GM21381 (cell line): ENCODE data around the gene NIPBL.
"Not testable (repeated sequence)": the region's sequence is repeated elsewhere in the genome, so short reads cannot be mapped to it uniquely, and the experiment has no call there.

Experiments used
- ATAC-seq: cut with Tn5 transposase; IDR thresholded peaks from one replicate; pipeline ENCODE4 v1.9.1; 2021; ENCODE audit warnings: mild to moderate bottlenecking, moderate library complexity; ENCODE audit not compliant: unreplicated experiment

NIPBL gene

GRCh38 chr5:36944607-36945225 lies 68.1 kb downstream of the NIPBL start:
- no peak for ATAC-seq

GRCh38 chr5:36945687-36946086 lies 69.1 kb downstream of the NIPBL start:
- no peak for ATAC-seq

- no peak for ATAC-seq
These were observed 69.5 kb downstream of the NIPBL start for GRCh38 chr5:36946101-36946500.

- no peak for ATAC-seq
These were observed 71.5 kb downstream of the NIPBL start for GRCh38 chr5:36948041-36948440.

- no peak for ATAC-seq
These were observed 72.1 kb downstream of the NIPBL start for GRCh38 chr5:36948650-36949049.

- no peak for ATAC-seq
These were observed 73.0 kb downstream of the NIPBL start for GRCh38 chr5:36949593-36949992.

GRCh38 chr5:36950586-36951457 lies 74.3 kb downstream of the NIPBL start:
- no peak for ATAC-seq

- no peak for ATAC-seq
These were observed 76.5 kb downstream of the NIPBL start for GRCh38 chr5:36953043-36953442.

GRCh38 chr5:36957953-36958537 lies 81.5 kb downstream of the NIPBL start:
- ATAC-seq, result no peak

- no peak for ATAC-seq
These were observed 82.0 kb downstream of the NIPBL start for GRCh38 chr5:36958612-36959011.

GRCh38 chr5:36965179-36965578 lies 88.6 kb downstream of the NIPBL start:
- ATAC-seq, result no peak

- ATAC-seq, result no peak
These were observed 93.3 kb downstream of the NIPBL start for GRCh38 chr5:36969700-36970395.

- no peak for ATAC-seq
These were observed 101.6 kb downstream of the NIPBL start for GRCh38 chr5:36978196-36978595.

- no peak for ATAC-seq
These were observed 105.6 kb downstream of the NIPBL start for GRCh38 chr5:36982146-36982545.

GRCh38 chr5:36985387-36985786 lies 108.8 kb downstream of the NIPBL start:
- ATAC-seq, result no peak

GRCh38 chr5:36988396-36988795 lies 111.8 kb downstream of the NIPBL start:
- ATAC-seq, result no peak

GRCh38 chr5:36998578-36998977 lies 122.0 kb downstream of the NIPBL start:
- ATAC-seq, result no peak

GRCh38 chr5:37002176-37002751 lies 125.7 kb downstream of the NIPBL start:
- ATAC-seq, result no peak

GRCh38 chr5:37005252-37005651 lies 128.7 kb downstream of the NIPBL start:
- no peak for ATAC-seq

GRCh38 chr5:37005946-37006540 lies 129.5 kb downstream of the NIPBL start:
- no peak for ATAC-seq

- not testable (repeated sequence) for ATAC-seq
These were observed 136.6 kb downstream of the NIPBL start for GRCh38 chr5:37013181-37013580.
